ENCODE results near the gene CAMK2B. TPM values are rescaled to one million over a fixed set of nuclear protein-coding genes. Genes with fewer than 3 reads are reported as not detected.

Gene CAMK2B
- total RNA-seq, 2 donors from 2014 or later: 0.42 to 0.80 TPM

- peaks cover 20% of the 10 kb centered on the region for H3K27me3 ChIP-seq
- H3K4me1 ChIP-seq: no peaks in the 10 kb centered on the region
- TF ChIP-seq CTCF (IDR thresholded peaks at IDR 0.05): no peak
- no peak overlapping the region for H3K27ac ChIP-seq
- no peaks in the 10 kb centered on the region for H3K9me3 ChIP-seq
- no peaks in the 10 kb centered on the region for H3K36me3 ChIP-seq
- intact Hi-C loops (cut with DNase I): no loop called here
- no peak for DNase-seq
- no peak overlapping the region for H3K4me3 ChIP-seq
- H3K9ac ChIP-seq (ENCODE audit: low read depth in 2 of 2, low read length in 2 of 2): no peak overlapping the region
Measured at GRCh38 chr7:44325811-44326241, 432 bp upstream of the CAMK2B start.

GRCh38 chr7:44324481-44325200, 753 bp downstream of the CAMK2B start:
- Histone ChIP-seq H3K36me3 (no peaks in the 10 kb centered on the region), H3K9me3 (no peaks in the 10 kb centered on the region), H3K4me3 (no peak overlapping the region), H3K27ac (no peak overlapping the region), H3K27me3 (peaks cover 20% of the 10 kb centered on the region), H3K4me1 (no peaks in the 10 kb centered on the region), H3K9ac (ENCODE audit: low read depth in 2 of 2, low read length in 2 of 2) (no peak overlapping the region)
- intact Hi-C loops (cut with DNase I): no loop called here
- no peak for DNase-seq
- TF ChIP-seq CTCF (IDR thresholded peaks at IDR 0.05): no peak

GRCh38 chr7:44324204-44324480, 1.3 kb downstream of the CAMK2B start:
- Histone ChIP-seq H3K9ac (ENCODE audit: low read depth in 2 of 2, low read length in 2 of 2) (no peak overlapping the region), H3K4me1 (no peaks in the 10 kb centered on the region), H3K9me3 (no peaks in the 10 kb centered on the region), H3K36me3 (no peaks in the 10 kb centered on the region), H3K27ac (no peak overlapping the region), H3K27me3 (peaks cover 20% of the 10 kb centered on the region), H3K4me3 (no peak overlapping the region)
- intact Hi-C loops (cut with DNase I): no loop called here
- DNase-seq: no peak
- TF ChIP-seq CTCF (IDR thresholded peaks at IDR 0.05): no peak

DNA sequence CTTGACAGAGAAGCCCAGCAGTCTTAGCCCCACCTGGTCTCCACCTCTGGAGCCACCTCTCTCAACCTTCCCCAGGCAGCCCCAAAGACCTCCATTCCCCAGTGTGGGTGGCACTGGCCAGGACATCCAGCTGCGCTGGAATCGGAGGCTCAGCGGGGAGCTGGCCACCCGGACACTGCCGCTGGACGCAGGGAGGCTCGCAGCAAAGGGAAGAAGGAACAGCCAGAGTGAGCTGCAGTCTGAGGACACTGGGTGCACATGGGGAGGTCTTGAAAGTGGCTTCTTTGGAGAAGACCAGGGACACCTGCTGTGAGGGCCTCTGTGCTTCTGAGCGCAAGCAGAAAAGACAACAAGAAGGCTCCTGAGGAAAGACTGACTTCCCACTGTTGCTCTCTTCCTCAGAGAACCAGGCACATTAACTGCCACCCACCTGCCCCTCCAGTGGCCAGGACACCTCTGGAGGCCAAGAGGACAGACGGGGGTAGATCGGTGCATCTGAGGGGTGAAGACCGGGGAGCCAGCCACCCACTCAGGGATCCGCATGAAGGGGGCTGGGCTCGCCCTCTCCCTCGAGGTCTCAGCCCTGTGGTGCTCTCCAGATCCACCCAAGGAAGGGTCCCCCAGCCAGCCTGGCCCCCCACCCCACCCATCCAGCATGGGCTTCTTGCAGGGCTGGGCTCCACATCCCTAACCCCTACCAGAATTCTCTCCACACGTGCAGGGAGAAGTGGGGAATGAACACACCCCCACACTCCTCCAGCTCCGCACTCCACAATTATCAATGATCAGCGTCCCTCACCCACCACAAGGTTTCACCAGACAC, 1.8 kb downstream of the CAMK2B start:
- no peaks in the 10 kb centered on the region for H3K9me3 ChIP-seq
- no peak overlapping the region for H3K9ac ChIP-seq (ENCODE audit: low read depth in 2 of 2, low read length in 2 of 2)
- TF ChIP-seq CTCF (IDR thresholded peaks at IDR 0.05): no peak
- H3K27ac ChIP-seq: no peak overlapping the region
- H3K27me3 ChIP-seq: peaks cover 20% of the 10 kb centered on the region
- H3K36me3 ChIP-seq: no peaks in the 10 kb centered on the region
- intact Hi-C loops (cut with DNase I): no loop called here
- no peak overlapping the region for H3K4me3 ChIP-seq
- DNase-seq: no peak
- H3K4me1 ChIP-seq: no peaks in the 10 kb centered on the region

- Histone ChIP-seq H3K9ac (ENCODE audit: low read depth in 2 of 2, low read length in 2 of 2) (no peak overlapping the region), H3K27me3 (peaks cover 20% of the 10 kb centered on the region), H3K4me1 (no peaks in the 10 kb centered on the region), H3K9me3 (no peaks in the 10 kb centered on the region), H3K36me3 (no peaks in the 10 kb centered on the region), H3K27ac (no peak overlapping the region), H3K4me3 (no peak overlapping the region)
- DNase-seq: no peak
- intact Hi-C loops (cut with DNase I): no loop called here
- no peak for TF ChIP-seq CTCF (IDR thresholded peaks at IDR 0.05)
Measured at GRCh38 chr7:44322631-44323363, 2.6 kb downstream of the CAMK2B start.
